Measurements from ENCODE around the gene ENPEP.

The ENPEP gene

DNA sequence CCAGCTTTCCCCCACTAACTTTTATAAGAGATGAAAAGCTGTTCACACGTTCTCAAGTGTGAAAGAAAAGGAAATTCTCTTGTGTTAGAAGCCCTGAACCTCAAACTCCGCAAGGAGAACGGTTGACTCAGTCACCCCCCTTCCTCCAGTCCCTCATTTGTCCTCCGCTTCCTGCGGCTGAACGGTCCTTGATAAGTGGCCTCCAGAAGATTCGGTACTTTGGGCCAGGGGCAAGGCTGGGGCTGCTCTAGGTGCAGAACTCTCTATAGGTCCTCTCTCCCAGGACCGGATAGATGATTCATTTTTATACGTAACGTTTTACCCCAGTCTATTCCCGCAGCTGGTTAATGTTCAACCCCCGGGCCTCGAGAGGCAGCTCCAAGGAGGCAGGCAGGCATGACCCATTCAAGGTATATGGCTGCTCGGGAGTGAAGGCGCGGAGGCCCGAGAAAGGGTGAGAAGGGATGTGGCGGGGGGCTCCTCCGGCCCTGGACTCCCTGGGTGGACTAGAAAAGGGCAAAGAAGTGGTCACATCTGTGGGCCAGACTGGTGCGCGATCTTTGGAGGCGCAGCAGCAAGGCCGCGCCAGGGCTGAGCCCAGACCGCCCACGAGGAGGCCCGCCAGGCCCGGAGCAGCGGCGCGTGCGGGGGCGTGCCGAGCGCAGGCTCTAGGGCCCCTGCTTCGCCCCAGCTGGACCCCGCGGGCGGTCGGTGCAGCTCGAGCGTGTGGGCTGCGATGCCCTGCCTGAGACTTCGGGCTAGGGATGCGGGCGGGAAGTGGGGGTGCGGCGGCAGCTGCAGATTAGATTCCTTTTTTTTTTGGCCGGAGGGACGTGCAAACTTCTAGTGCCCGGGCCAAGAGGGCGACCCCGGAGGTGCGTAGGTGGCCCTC is 135.2 kb downstream of the ENPEP start:
- no peak for DNase-seq

GRCh38 chr4:110611968-110612447 is 136.1 kb downstream of the ENPEP start:
- DNase-seq, result no peak

GRCh38 chr4:110612631-110613269 is 136.8 kb downstream of the ENPEP start:
- no peak for DNase-seq

- no peak for DNase-seq
Observed at GRCh38 chr4:110613745-110614144, 137.8 kb downstream of the ENPEP start.

DNA sequence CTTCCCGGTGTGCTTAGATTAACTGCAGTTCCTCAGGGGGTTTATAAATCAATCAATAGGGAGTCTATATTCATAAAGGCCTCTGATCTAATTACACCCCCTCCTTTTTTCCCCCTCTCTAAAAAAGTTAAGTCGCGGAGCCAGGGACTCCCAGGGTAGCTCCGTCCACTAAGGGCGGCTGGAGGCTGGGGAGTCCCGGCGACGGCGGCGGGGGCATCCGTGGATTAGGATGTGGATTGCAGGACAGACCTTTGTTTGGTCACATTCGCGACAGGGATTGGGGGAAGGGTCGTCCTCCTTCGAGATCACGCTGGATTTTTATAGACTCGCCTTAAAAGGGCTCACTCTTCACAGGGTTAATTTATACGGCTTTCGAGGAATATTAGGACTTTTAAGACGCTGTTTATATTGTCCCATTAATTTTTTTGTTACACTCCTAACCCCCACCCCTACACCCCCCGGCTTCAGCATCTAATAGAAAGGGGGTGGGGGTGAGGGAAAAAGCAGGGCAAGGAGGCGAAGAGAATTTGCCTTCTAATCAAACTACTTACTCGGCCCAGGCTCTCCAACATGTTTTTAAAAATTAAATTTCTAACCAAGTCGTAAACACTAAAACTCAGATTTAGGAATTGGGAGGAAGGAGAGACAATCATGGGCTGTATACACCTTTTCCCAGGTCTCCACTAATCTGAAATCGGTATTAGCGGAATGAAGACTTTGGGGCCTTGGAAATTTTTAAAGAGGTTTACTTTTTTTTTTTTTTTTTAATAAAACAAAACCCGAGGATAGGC is 138.4 kb downstream of the ENPEP start:
- DNase-seq, result peak; percentile 67
